HG02973 (cell line): Measurements from ENCODE around the gene YPEL2.
A peak's percentile ranks its signal among the peaks of the same experiment; 100 is the strongest.

ENCODE experiments used
- ATAC-seq: cut with Tn5 transposase; IDR thresholded peaks from one replicate; pipeline ENCODE4 v1.9.1; 2021; ENCODE audit warnings: moderate library complexity; ENCODE audit not compliant: unreplicated experiment

Gene YPEL2

GRCh38 chr17:59356543-59357218 is 25.2 kb downstream of the YPEL2 start:
- ATAC-seq, result no peak

- no peak for ATAC-seq
These were observed 25.8 kb downstream of the YPEL2 start for GRCh38 chr17:59357219-59357697.

GRCh38 chr17:59357929-59358328 is 26.5 kb downstream of the YPEL2 start:
- no peak for ATAC-seq

- no peak for ATAC-seq
These were observed 29.9 kb downstream of the YPEL2 start for GRCh38 chr17:59361386-59361785.

- ATAC-seq, result peak; percentile 52
These were observed 30.7 kb downstream of the YPEL2 start for GRCh38 chr17:59361916-59362810.

DNA sequence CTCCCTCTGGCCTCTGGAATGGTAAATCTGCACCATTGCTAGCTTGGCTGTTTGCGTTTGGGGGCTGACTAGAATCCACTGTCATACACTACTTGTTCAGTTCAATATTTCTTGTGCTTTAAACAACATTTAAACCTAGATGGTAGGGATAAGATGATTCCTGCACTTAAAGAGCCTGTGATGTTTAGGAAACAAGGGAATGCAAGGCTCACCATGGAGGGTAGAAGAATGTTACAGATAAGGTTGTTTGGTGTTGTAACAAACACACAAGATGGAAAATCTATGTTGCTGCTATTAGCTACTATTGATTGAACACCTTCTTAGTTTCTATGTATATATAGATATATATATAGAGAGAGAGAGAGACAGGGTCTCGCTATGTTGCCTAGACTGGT is 31.4 kb downstream of the YPEL2 start:
- ATAC-seq, result no peak

DNA sequence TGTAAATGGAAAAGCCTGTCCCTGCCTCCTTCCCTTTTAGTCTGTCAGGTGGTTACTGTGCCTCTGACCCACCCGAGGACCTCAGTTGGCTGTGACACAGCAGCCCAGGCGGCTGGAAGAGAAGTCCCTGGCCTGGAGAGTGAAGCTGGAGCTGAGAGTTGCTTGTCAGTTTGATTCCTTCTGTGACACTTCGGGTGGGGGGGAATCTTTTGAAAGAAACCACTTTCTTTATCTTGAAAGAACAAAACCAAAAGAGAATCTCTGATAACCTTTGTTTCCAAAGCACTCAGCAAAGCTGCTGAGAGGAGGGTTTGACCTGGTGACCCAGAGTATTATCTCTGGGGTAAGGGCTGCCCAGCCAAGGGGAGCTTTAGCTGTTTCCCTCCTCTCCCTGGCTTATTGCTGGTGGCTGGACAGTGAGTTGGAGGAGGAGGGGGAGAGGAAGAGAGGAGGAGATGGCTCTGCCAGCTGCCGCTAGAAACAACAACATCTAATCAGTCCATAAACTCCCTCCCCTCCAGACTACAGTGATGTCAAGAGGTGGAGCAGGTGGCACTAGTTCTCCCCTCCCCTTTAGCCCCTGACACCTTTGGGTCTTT is 34.0 kb downstream of the YPEL2 start:
- ATAC-seq, result no peak

DNA sequence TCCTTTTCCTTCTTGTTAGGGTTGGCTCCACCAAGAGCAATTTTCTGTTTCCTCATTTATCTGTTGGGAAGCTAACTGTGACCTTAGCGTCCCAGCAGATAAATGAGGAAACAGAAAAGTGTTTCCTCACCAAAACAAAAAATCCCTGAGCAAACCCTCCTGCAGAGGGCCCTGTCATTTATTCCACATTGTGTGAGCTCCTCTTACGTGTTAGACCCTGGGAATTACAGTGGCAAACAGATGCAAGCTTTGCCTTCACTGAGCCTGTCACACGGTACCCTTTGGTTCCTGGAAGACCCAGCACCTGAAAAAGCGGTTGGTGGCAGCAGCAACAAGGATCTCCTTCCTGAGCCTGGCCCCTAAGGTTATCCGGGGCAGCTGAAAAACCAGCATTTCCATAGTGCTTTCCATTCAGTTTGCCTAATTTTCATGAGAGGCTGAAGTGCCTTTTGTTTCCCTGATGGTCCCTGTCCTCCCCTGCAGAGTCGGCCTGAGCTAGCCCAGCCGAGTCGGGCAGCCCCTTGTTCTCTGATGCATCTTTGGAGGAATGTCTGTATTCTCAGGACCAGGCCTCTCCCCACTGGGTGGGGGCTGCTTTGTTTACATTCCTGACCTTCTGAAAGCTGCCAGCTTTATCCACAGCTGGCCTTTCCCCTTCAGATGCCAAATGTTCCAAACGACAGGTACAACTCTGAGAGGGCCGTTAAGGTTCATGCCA is 34.7 kb downstream of the YPEL2 start:
- no peak for ATAC-seq

- ATAC-seq, result no peak
These were observed 35.6 kb downstream of the YPEL2 start for GRCh38 chr17:59366773-59367656.

DNA sequence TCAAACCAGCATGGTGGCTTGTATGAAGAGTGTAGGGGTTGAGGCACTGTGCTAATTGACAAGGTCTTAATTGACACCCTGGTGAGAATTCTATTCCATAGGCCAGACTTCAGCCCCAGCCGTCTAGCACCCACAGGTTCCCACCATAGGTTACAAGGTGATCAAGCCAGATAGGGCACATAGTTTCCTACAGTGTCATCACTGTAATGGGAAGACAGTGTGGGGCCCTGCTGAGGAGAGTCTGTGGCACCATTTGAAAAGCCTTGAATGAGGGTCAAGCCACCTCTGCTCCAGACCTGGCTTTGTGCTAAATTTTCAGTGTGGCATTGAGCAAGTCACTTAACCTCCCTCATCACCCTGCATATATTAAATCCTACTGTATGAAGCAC is 36.2 kb downstream of the YPEL2 start:
- no peak for ATAC-seq

- no peak for ATAC-seq
These were observed 36.9 kb downstream of the YPEL2 start for GRCh38 chr17:59368218-59368857.

DNA sequence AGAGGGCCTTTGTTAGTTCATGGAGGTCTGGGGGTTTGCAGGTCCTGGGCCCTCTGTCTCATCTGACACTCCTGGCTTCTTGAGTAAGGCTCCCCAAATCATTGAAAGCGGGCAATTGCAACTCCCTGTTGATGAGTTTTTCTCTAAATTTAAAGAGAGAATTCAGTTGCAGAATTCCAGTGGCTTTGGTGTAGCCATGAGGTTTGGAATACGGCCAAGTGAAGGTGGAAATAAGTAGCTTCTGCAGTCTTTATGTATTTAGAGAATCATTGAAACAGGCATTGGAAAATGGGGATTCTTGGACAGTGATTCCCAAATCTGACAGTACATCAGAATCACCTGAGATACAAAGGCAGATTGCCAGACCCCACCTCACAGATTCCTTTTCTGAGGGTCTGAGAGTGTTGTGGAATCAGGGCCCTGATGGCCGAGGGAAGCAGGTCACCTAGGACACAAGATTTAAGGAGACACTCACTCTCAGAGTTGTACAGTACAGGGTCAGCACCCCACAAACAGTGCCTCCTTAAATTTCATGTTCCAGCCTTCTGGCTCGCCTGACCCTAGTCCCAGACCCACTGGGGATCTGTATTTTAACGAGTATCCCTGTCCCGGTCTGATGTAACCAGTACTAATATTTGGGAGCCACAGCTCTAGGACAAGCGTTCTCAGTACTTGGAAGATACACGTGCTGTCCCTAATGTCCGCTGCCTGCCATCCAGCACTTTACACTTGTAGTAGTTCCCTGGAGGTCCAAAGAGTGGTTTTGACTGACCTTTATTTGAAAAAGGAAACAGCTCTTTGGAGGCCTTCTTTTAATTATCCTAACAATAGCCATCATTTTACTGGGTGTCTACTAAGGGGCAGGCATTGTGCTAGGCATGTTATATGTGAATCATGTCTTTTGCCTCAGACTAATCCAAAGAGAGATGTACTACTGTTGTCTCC is 37.8 kb downstream of the YPEL2 start:
- no peak for ATAC-seq

GRCh38 chr17:59370593-59371299 is 39.3 kb downstream of the YPEL2 start:
- ATAC-seq, result no peak

DNA sequence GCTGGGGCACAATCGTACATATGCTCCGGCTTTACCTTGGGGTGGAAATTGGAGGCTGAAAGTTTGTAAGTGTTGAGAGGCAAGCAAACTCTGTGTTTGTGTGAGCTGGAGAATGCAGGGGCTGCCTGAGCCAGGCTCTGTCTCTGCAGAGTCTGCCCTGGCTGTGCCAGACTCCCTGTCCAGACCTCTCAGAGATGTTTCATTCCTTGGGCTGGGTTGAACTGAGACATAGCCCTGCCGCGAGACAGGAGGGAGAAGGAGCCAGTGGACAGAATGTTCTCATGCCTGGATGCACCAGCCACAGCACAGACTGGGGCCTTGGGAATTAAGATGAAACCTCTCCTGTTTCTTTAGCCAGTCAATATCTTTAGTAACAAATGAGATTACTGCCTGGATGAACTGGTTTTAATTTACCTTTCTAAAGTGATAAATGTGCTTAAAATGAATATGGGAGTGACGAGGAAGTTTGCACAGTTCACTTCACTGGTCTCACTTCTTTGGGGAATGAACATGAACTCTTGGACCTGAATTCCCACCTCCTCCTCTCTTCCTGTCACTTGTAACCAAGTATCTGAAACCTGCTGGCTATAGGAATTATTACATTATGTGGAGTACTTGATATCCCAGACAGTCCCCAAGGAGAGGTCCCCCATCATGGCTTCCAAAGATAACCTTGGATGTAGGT is 40.1 kb downstream of the YPEL2 start:
- no peak for ATAC-seq

GRCh38 chr17:59372138-59372751 is 40.8 kb downstream of the YPEL2 start:
- ATAC-seq, result peak; percentile 42

GRCh38 chr17:59373882-59374495 is 42.5 kb downstream of the YPEL2 start:
- no peak for ATAC-seq
